ENCODE measurements around the gene MMP24.
A peak's percentile ranks its signal among the peaks of the same experiment; 100 is the strongest.

MMP24 gene

DNA sequence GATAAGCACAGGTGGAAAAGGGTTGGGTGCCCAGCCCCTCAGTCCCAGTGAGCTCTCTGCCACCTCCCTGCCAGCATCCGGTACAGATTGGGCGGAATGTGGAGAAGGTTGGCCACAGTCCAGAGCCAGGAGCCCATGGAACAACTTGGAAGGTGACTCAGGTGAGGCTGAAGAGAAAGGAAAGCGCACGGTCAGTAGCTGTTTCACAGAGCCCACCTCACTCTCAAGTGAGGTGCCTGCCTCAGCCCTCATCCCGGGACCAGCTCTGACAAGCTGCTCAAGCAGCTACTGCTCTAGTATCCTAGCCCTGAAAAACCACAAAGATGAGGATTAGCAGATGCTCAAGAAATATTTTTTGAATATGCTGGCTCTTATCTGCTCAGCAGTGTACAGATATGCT lies 52.5 kb downstream of the MMP24 start:
- no peak for DNase-seq (ENCODE audit: low spot score)

DNA sequence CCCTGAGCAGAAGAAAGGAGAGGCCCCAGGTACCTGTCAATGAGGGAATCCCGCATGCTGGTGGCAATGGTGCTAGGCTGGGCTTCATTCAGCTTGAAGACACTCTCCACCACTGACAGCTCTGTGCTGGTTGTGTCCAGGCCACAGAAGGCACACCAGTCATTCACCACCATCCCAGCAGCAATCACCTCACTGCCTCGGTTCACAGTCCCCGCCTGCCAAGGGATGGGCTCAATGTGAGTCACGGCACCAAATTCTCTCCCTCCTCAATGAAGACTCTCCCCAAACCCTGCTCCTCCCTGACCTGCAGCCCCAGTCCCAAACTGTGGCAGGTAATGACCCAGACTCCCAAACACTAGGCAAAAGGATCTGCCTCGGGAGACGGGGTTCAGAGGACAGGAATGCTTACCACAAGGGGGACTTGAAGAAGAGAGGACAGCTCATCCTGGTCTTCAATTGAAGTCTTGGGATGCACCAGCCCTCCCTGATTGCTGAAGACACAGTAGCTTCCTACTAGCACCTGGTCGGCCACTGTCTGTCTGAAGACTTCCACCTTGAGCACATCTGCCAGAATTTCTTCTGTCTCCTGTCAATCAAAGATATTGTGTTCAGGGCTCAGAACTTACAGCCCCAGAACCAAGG lies 53.2 kb downstream of the MMP24 start:
- no peak for DNase-seq (ENCODE audit: low spot score)

DNA sequence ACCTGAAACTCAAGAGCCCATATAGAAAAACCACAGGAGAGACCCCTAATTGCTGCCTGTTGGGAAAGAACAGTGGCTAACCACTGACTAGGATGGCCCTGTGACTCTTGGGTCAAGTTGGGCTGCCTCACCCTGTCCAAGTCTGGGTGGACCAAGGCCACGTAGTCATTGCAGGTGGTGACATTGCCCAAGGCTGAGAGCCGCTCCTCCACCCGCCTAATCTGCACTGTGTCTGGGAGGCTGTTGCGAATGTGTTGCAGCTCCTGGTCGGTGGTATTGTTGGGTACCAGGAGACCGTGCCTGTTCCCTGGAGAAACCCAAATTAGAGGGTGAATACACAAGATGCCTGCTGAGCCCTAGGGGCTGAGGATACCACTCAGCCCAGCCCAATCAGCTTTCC lies 54.0 kb downstream of the MMP24 start:
- DNase-seq (ENCODE audit: low spot score): no peak

DNA sequence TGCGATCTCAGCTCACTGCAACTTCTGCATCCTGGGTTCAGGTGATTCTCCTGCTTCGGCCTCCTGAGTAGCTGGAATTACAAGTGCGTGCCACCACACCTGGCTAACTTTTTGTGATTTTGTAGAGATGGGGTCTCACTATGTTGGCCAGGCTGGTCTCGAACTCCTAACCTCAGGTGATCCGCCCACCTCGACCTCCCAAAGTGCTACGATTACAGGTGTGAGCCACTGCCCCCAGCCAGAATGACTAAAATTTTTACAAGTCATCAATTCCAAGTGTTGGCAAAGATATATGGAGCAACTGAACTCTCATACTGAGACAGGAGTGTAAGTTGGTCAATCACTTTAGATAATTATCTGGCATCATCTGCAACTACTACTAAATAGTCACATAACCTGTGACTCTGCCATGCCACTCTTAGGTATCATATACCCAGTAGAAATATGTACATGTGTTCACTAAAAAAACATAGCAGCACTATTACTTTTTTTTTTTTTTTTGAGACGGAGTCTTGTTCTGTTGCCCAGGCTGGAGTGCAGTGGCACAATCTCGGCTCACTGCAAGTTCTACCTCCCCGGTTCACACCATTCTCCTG lies 55.1 kb downstream of the MMP24 start:
- DNase-seq (ENCODE audit: low spot score): no peak

GRCh38 chr20:35283441-35284266 lies 57.2 kb downstream of the MMP24 start:
- no peak for DNase-seq (ENCODE audit: low spot score)

DNA sequence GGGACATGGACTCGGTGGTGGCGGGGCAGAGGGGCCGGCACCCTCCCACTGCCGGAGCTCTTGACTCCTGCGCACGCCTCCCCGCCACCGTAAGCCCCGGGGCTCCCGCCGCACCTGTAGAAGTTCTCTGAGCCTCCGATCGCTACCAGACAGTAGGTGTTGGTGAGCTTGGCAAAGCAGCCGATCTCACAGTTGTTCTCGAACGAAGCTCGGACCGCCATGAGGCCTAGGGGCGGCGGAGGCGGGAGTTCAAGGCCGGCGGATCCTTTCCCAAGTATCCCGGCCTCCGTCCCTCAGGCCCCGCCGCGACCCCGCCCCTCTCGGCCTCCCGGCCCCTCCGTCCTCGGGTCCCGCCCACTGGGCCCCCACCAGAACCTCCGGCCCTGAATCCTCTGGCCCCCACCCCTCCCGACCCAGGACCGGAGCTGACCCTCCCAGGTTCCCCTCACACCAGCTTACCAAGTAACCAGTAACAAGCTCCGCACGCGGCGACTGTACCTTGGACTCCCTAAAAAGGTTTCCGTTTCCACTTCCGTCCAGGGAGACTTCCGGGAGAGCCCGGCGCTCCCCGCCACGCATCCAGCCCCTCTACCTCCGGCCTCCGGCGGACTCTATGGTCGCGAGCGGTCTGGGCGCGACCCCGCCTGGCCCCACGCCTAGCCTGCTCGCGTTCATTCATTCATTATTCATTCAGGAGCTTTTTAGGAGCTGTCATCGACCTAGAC lies 57.9 kb downstream of the MMP24 start, which contains the start of gene EIF6:
Gene EIF6, minus strand, starts transcription at position 506 of the 725 bp plus-strand sequence. Its CDS starts 285 bp downstream, at position 221.
- peak; percentile 69 for DNase-seq (ENCODE audit: low spot score)

- no peak for DNase-seq (ENCODE audit: low spot score)
Observed at GRCh38 chr20:35284992-35285805, 58.7 kb downstream of the MMP24 start.

DNA sequence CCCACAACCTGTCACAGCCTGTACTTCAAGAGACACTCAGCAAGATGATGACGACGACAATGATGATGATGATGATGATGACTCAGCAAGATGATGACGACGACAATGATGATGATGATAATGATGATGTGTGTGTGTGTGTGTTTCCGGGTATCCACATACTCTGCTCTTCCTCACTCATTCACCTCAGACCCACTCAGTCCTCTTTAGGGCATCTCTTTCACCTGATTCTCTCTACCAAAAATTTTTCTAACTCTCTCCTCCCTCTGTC lies 59.3 kb downstream of the MMP24 start:
- DNase-seq (ENCODE audit: low spot score): no peak

DNA sequence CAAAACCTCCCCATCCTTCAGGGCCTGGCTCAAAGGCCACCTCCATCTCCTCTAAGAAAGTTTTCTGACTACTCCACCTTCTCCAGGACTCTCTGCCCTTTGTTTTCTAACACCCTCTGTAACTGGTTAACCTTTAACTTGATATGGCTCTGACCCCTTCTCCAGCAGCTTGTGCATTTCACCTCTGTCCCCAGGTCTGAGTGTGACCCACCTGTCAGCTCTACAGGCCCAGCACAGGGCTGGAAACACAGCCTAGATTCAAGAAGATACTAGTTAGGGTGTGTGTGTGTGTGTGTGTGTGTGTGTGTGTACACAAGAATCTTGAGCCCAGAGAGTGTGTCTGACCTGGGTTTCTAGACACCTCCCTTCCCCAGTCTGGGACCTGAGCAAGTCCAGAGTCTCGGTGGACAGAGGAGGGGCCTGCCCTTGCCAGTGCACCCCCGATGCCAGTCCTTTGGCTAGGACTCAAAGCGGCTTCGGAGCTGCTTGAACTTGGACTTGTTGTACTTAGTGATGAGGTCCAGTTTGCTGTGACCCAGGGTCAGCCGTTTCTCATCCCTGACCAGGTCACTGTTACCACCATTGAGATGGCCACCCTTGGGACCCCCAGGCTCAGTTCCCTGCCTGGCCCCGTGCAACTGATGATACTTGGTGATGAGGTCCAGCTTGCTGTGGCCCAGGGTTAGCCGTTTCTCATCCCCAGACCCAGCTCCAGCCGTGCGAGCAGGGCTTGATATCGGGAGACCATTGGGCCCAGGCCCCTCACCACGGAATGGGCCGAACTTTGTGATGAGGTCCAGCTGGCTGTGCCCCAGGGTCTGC lies 59.8 kb downstream of the MMP24 start:
- DNase-seq (ENCODE audit: low spot score): no peak

- DNase-seq (ENCODE audit: low spot score): no peak
Observed at GRCh38 chr20:35286899-35287508, 60.5 kb downstream of the MMP24 start.

- DNase-seq (ENCODE audit: low spot score): no peak
Observed at GRCh38 chr20:35287509-35288324, 61.2 kb downstream of the MMP24 start.

- no peak for DNase-seq (ENCODE audit: low spot score)
Observed at GRCh38 chr20:35288325-35289060, 62.0 kb downstream of the MMP24 start.

DNA sequence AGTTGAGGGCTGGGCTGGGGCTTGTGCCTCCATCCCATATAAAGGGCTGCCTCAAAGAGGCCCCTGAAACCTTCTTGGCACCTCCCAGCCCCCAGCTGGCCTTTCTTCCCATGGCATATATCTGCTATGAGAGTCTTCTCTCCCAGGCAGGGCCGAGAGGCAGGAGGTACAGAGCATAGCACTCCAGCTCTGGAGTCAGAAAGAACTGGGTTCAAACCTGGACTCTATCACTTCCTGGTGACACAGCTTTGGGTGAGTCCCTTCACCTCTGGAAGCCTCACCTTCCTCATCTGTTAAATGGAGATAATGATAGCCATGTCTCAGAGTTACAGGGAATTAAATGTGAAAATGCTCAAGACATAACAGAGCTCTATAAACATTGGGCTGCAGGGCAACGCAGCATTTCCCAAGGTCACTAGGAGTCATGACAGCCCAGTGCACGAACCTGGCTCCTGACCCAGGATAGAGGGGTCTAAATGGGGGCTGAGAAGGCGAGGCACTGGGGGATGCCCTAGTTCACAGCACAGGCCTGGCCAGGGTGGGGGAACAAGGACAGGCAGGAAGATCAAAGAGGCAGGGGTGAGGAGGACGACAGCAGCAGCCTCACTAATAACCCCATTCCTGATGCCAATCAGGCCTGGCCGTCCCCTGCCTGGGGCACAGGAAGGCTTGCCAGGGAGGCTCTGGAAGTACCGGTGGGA lies 63.8 kb downstream of the MMP24 start:
- no peak for DNase-seq (ENCODE audit: low spot score)

DNA sequence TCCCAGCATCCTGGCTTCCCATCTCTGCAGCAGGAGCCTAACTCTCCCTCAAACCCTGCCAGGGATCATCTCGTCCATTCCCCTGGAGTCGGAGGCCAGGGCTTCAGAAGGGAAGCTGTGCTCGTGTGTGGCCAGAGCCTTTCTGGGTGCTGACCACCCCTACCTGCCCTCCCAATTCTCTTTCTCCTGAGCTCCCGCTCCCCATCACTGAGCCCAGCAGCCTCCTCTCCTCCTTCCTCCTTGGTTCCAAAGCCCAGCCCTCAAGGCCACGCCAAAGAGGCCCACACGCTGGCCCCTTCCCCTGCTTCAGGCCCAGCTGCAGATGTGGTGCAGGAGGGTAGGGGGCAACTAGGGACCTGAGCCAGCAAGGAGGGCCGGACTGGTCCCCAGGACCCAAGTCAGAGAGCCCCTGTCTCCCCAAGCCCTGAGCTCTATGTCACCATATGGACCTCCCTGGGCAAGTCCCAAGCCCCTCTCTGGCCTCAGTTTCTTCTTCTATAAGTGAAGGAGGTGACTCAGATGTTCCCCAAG lies 64.5 kb downstream of the MMP24 start:
- no peak for DNase-seq (ENCODE audit: low spot score)

- DNase-seq (ENCODE audit: low spot score): no peak
Observed at GRCh38 chr20:35291654-35292503, 65.4 kb downstream of the MMP24 start, which contains the start of gene FAM83C. FAM83C (minus strand) TSS chr20:35292425; CDS start chr20:35292304, 121 bp downstream.

GRCh38 chr20:35292504-35293285 lies 66.2 kb downstream of the MMP24 start:
- no peak for DNase-seq (ENCODE audit: low spot score)
